Hematopoietic multipotent progenitor cell treated with erythropoietin and hydrocortisone succinate and interleukin-3 and kit ligand, for 6 days (in vitro differentiated cells): ENCODE measurements around the gene PLET1.

Source experiments
- DNase-seq: peaks from one replicate; pipeline ENCODE4 v3.0.0-alpha.2; 2015

Gene PLET1, protein sequence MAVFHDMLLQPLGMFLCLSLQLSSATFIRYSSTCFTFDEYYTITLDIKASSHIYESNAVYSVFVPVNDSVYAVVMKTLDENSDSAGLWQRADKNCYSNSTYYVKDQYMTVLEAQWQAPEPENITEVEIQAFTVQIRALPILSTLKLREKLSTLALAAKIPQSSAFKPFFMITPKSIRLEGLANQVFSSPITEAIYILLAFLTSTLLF

DNA sequence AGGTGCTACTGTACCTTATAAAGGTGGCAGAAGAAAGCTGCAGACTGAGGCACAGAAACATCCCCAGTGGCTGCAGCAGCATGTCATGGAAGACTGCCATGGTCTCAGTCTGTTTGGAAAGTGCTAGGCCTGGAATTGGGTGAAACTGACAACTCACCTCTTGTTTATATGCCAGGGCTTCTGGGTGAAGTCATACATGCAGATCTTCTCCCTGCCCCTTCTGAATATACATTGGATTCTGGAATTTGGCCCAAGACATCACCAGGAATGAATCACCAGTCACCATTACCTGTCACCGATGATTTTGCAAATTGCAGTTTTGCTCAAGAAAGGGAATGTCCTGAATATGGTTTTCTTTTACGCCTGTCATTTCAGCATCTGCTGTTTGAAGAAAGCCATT, at the start of gene PLET1:
PLET1 (minus strand) TSS at position 371 of the 400 bp plus-strand sequence; CDS start at position 100, 271 bp downstream.
- no peak for DNase-seq

DNA sequence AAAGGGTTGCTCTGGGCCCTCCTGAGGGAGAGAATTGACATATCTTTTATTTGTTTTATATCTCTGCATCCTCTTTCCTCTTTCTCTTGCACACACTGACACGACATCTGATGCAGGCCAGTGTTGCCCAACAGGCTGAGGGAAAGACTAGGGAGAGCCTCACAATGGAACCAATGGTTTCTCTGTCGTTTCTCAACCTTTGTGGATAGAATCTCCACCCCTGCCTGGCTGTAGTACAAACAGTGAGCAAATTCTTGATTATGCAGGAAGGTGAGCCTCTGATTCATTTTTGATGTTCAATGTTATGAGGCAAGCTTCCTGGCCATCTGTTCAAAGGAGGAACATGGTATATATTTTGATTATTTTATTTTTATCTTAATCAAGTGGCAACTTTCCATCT, 49.8 kb upstream of the PLET1 start:
- peak; percentile 63 for DNase-seq

DNA sequence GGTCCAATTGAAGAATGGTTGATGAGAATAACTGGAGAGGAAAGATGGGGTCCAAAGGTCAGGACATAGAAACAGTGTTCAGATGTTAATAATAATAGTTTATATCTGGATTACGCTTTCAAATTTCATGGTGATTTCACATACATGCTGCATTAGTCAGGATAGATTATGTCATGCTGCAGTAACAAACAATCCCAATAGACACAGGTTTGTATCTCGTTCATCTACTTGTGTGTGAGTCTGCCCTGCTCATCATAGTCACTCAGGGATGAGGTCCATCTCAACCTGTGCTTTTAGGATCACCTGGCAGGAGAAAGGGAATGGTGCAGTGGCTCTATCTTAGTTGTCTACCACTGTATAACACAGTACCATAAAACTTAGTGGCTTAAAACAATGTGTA, 48.0 kb upstream of the PLET1 start:
- DNase-seq = no peak

DNA sequence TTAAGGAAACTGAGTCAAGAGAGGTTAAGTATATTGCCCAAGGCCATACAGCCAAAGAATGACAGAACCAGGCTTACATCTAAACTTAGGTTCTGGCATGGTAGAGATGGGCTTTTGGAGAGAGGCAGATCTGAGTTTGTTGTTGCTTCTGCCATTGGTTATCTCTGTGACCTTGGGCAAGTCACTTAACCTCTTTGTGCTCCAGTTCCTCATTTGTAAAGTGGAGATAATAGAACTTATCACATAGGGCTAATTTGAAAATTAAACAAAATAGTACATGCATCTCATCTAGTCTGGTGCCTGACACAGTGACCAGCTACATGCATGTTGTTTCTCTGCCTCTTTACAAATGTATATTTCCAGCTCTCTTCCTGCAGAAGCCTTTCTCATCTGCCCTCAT, 47.0 kb upstream of the PLET1 start:
- DNase-seq = peak; percentile 45

DNA sequence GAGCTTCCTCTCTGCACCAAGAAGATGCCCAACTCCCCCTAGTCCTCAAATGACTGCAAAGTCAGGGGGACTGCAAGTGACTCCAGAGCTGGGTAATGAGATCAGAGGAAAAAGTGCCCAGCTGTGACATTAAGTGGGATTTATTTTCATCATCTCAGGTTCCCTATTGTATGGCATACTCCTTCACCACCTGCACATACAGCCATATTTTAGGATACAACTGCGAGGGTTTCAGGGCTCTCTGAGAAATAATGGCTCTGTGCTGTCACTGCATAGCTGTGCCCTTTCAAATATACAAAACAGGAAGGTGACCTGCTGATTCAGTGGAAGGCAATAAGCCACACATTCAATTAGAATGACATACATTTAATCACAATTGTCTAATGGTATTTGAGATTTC, 45.6 kb upstream of the PLET1 start:
- DNase-seq = no peak

DNA sequence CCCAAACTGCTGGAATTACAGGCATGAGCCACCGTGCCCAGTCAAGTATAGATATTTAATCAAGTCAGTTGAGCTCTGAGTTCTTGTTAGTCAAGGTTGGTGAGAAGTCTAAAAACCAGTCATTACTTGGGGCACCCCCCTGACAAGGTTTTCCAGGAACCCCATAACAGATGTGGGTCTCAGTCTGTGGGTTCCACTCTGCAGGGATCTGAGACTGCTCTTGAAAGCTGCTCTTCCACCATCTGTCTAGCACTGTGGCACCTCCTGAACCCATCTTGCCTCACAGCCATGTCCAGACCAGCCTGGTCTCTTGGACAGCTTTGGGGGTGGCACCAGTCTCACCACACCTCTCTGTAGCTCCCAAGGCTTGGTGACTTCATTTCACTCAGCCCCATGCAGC, 44.3 kb upstream of the PLET1 start:
- no peak for DNase-seq

DNA sequence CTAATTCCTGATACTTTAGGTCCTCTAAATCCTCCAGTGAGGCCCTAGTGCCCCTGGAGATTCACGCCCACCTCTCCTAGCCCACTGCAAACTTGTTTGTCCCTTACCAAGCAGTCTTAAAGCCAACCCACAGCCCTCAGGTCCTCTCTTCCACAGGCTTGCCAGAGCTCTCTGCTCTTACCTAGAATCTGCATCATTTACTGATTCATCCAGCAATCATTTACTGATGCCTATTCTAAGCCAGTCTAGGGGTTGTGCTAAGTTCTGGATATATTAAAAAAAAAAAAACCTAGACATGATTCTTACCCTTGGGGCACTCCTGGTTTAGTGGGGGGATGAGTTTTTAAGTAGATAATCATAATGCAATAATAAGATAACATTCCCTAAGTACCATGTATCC, 43.0 kb upstream of the PLET1 start:
- no peak for DNase-seq

DNA sequence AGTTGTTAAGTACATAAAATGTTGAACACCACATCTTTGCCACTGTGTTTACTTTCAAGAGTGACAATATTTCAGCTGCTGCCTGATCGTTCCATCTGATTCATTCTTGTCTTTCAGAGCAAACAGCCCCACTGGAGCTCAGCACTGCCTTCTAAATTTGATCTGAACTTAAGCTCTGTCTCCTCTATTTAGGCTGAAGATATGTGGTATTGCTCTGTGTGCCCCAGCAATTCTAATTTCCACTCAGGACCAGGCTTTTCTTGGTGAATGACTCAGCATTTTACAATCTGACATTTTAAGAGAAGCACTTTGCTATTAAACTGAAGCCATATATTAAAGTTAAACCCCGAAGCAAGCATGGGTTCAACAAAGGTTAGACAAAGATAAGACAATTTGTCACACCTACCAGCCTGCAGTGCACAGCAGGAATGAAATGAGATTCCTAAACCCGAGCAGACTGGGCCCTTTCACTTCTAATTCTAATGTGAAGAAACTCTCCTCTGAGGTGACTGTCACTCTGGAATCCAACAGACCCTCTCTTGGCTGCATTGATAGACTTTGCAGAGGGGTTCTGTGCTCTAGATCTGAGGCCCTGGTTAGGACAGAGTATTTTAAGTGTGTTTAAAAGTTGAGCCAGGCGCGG, 41.7 kb upstream of the PLET1 start:
- DNase-seq = peak; percentile 81

DNA sequence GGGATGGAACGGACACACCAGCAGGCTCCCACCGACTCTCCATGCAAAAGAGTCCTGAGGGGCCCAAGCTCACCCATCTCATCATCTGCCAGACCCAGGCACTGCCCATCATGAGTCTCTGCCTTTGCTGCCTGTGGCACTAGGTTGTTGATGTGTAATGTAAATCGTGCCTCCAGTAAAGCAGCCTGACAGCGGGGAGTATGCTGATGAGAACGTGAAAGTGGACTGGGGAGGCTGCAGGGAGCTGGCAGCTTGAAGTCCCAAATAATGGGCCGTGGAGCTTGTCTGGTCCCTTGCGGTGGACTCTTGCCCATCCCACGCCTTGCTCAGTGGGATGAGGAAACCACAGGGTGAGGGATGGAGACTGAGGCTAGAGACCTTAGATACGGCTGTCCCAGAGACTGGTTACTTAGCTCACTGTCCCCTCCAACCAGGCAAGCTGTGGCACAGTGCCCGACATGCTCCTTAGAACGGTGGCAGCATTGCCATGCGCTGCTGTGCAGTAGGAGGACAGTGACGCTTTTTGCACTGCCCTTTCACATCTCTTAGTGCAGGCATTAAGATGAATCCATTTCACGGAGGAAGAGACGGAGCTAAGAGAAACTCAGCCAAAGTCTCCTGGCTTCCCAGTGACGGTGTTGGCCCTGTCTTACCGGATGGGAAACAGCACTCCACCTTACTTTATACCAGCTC, 39.6 kb upstream of the PLET1 start:
- DNase-seq = no peak

DNA sequence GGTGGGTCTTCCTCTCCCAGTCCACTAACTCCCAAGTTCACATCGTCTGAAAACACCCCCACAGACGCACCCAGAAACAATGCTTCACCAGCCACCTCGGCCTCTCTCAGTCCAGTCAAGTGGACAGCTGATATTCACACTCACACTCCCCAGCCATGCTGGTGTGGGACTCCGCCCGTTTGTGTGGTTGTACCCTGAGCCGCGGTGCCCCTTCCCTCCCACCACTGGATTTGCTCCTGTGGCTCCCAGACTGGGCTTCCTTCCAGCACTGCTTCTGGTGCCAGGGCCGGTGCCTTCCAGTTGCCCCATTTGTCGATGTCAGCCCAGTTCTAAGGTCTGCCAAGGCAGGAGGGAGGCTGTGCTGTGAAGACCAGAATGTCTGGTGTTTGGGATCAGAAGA, 37.9 kb upstream of the PLET1 start:
- peak; percentile 73 for DNase-seq

DNA sequence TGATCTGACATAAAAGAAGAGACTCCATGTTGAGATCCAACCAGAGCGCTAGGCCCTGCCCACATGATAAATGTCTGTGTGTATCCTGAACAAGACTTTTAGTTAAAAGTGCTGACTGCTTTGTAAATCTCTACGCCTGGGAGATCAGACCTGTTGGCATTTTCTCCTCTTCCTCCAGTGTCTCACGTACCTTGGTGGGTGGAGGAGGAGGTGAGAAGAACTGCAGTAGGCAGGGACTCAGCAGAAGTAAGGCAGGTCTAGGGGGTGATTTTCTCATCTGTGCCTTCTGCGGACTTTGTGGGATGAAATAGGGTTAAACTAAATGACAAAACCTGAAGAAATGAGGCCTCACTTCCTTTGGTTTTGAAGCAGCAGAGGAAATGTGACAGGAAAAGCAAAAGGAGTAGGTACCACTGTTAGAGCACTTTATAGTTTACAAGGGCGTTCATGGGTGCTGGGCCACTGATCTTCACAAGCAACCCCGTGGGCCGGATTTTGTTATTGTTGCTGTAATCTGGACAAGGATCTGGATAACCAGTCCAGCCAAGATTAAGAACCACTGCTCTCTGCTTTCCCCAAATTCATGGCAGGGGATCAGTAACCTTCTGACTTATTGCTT, 36.7 kb upstream of the PLET1 start:
- DNase-seq = no peak

DNA sequence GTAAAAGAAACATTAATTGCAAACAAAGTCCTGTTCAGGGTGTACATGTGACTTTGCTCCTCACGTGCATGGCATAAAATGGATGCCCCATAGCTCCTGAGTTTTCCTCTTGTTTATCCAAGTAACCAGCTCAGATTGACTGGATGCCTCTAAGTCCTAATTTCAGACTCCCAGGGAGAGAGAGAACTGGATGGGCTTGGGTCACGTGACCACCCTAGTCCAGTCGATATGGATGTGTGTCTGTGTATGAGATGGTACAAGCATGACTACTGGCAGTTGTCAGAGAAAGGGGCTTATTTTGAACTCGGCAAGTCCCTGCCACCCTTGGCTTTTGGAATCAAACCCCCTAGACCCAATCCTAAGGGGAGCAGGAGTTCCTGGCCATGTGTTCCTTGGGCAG, 35.4 kb upstream of the PLET1 start:
- no peak for DNase-seq

DNA sequence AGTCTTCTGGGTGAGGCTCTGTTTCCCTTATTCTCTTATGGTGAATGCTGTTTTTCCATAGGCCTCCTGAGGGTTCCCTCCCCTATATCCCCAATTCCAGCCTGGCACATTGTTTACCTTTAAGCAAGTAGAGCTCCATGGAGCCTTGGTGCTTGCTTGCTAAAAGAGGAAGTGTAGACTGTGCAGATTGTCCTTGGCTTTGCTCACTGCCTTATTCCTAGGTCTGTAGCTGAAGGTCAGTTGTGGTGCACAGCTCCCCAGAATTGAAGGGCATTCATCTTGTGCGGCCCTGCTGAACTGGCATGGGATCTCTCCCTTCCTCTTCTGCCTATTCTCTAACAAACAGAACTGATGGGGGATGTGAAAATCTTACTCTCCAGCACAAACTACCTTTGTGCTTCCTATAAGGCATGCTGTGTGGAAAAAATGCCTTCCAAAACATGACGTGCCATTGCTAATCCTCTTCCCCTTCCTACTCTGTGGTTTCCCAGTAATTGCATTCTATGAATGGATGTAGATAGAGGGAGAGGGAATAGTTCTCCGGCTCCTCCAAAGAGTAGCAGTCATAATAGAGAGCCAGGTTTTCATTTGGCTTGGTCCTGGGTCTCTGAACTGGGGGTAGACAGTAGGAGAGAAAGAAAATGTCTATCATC, 34.2 kb upstream of the PLET1 start:
- no peak for DNase-seq

DNA sequence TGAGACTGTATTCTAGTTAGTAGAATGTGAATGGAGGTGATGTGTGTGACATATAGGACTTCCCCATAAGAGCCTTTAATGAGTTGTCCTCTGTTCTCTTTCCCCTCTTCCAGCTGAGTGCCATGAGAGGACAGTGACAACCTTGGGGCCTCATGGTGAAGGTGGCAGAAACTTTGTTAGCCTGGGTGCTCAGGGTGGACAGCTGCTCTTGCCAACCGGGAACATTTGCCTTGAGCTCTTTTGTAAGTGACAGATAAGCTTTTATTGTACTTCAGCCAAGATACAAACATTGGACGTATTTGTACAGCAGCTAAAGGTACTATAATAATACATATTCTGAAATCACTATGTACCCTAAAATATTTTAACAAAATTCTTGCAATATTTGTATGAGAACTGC, 33.0 kb upstream of the PLET1 start:
- DNase-seq = peak; percentile 73

DNA sequence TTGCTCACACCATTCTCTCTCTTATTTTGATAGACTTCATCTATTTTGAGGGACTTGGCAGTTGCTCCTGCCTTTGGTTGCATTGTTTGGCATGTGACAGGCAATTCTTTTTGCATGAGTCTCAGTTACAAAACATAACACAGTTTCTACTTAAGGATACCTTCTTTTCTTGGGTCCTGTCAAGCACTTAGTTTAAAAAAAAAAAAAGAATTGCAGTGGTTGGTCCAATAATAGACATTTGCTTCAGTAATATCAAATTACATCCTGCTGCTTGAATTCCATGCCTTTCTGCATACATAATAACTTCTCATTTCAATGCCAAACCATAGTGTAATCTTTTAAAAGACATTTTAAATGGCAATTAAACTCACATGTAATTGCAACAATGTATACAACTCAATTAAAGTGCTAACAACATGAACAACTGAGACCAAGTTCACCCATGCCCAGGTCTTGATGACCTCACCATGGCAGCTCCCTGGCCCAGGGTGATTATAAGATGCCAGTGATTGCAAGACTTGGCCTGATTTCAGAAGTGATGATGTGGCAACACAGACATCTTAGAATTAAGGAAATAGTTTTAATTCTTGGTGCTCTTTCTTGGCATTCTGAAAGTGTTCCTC, 32.2 kb upstream of the PLET1 start:
- peak; percentile 82 for DNase-seq

DNA sequence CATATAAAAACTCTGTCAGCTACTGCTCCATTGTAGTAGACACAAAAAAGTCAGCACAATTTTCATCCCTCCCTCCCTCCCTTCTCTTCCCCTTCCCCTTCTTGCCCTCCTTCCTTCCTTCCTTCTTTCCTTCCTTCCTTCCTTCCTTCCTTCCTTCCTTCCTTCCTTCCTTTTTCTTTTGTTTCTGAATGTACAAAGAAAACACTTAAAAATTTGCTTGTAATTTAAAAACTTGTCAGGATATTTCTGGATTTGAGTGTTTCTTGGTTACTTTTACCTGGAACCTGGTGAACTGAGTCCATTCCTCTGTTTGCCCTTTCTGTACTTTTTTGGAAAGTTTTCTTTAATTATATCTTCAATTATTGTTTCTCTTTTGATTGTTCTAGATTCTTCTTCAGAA, 31.5 kb upstream of the PLET1 start:
- no peak for DNase-seq

DNA sequence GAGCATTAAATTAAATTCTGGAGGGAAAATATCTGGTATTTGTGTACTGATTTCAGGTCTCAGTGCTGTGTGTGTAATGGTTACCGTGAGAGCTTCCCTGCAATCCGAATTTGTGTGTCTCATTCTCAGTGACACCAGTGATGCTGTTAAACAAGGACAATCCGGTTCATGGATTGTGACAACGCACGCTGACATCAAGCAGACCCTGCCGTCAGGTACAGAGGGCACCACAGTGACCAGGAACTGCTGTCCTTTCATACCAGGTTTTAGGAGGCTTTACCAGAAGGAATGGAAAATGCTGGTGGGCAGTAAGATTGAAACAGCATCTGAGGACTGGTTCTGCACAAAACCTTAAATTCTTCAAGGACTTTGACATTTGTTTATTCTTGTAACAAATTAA, 30.5 kb upstream of the PLET1 start:
- DNase-seq = no peak

DNA sequence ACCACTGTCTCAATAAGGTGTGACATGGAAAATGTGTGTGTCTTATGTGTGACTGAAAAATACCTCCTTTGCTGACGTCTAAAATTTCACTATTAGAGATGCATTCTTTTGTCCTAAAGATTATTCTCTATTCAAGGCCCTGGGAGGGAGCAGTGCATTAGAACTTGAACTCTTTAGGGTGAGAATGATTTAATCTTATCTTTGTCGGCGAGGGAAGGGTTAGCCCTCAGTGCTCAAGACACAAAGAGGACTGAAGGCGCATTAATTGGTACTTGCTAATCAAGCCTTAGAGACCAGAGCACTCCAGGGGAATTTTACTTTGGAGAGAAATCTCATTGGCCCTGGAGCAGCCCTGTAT, 29.8 kb upstream of the PLET1 start:
- DNase-seq = peak; percentile 60

DNA sequence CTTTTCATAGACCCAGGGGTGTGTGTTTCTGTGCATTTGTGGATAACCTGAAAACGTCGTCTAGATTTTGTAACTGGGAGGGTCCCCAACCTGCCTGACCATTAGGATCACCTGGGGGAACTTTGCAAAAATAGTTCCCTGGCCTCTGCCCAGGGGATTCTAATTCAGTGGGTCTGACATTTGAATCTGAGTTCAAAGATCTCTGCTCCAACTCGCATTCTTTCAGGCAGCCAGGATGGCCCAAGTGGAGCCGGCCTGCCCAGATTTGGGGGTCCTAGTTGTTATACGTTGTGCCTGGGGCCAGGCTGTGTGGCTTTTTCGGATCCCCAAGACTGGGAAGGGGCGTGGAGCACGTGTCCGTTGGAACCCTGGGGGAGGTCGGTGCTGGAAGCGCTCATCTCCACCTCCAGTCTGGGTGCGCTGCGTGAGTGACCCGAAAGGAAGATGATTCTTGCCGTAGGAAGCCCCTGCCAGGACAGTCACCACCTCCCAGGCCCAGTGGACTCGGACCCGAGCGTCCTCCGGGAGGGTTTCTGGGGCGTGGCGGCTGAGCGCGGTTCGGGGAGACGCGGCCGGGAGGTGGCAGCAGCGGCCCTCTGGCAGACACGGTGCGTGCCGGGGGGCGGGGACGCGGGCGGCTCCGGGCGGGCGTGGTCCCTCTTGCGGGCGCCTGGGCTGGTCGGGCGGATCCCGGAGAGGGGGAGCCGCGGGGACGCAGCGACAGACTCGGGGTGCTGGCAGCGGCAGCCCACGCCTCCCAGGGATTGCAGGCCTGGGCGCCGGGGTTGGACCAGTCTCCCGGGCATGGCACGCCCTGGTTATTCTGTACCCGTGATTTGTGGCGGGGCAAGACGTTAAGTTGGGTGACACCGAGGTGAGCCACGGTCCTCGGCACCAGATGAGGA, 29.2 kb upstream of the PLET1 start:
- peak; percentile 88 for DNase-seq

DNA sequence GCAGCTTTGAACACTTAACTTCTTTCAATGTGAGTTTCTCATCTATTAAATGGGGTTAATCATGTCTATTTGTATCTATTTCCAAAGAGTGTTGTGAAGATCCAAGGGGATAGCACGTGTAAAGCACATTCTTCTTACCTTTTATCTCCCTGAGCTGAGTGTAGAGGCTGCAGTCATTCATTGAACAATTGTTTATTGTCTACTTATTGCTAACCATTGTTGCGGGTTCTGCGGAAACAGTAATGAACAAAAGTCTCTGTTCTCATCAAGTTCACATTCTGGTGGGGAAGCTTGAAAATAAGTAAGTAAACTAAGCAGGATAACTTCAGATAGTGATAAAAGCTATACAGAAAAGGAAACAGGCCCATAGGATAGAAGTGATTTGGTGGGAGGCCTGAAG, 27.4 kb upstream of the PLET1 start:
- DNase-seq = no peak

DNA sequence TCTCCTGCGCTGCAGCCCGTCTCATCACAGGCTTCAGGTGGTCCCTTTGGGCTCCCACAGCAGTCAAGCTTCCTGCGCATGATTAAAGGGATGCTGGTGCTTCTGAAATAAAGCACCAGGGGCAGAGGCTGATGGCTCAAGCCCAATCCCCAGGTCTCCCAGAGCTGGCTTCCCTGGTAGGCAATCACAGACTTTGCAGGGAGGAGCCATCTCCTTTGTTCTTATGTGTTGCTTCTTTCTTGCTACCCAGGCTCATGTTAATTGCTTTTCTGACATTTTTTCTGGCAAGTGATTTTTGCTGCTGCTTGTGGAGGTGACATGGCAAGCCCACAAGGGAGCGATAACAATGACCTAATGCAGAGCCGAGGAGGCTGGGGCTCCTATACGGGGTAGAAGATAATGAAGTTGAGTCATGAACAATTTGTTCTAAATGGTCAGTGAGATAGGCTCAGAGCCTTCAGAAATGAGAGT, 25.2 kb upstream of the PLET1 start:
- peak; percentile 76 for DNase-seq

DNA sequence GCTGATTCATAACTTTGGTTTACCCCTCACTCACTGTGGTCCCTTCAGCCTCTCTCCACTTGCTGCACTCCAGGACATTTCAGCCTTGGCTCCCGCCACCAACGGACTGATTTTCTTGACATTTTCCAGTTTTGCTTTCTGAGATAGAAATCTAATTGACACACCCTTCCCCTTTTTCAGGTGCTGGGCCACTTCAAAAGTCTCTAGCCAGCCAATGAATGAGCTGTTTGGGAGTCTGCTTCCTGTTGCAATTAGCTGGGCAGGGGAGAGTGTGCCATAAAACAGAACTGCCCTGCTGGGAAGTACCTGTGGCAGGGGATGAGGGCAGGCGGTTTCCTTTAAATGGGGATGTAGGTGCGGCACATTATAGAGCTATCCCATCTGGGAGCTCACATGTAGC, 21.1 kb upstream of the PLET1 start:
- DNase-seq = no peak
